Endothelial cell (in vitro differentiated cells): Measurements from ENCODE around the gene NOC2L. TPM values are rescaled to one million over a fixed set of nuclear protein-coding genes. Genes with fewer than 3 reads are reported as not detected.
A peak's percentile ranks its signal among the peaks of the same experiment; 100 is the strongest.
"Not testable (repeated sequence)": the region's sequence is repeated elsewhere in the genome, so short reads cannot be mapped to it uniquely, and the experiment has no call there.

ENCODE experiments used
- DNase-seq: peaks from one replicate; pipeline ENCODE4 v3.0.0; 2021; ENCODE audit warnings: low spot score
- H3K27ac Mint-ChIP-seq: one replicate; pipeline ENCODE4 v1.8.0; 2021; ENCODE audit warnings: mixed read lengths, inconsistent platforms; ENCODE audit not compliant: unreplicated experiment
- H3K27me3 Mint-ChIP-seq: one replicate; pipeline ENCODE4 v1.8.0; 2021; ENCODE audit warnings: mild to moderate bottlenecking, moderate library complexity, mixed read lengths, inconsistent platforms; ENCODE audit not compliant: unreplicated experiment
- H3K36me3 Mint-ChIP-seq: one replicate; pipeline ENCODE4 v1.8.0; 2021; ENCODE audit warnings: mild to moderate bottlenecking, low read depth, mixed read lengths, inconsistent platforms; ENCODE audit not compliant: unreplicated experiment
- H3K4me1 Mint-ChIP-seq: one replicate; pipeline ENCODE4 v1.8.0; 2021; ENCODE audit warnings: mild to moderate bottlenecking, mixed read lengths, inconsistent platforms; ENCODE audit not compliant: unreplicated experiment
- H3K4me3 Mint-ChIP-seq: one replicate; pipeline ENCODE4 v1.8.0; 2021; ENCODE audit warnings: mild to moderate bottlenecking, mixed read lengths, inconsistent platforms; ENCODE audit not compliant: unreplicated experiment
- H3K9me3 Mint-ChIP-seq: one replicate; pipeline ENCODE4 v1.8.0; 2021; ENCODE audit warnings: mixed read lengths, inconsistent platforms; ENCODE audit not compliant: unreplicated experiment
- CTCF ChIP-seq: fragments of 200-600 bp; sonication (generic); IDR thresholded peaks from one replicate; pipeline ENCODE4 v1.5.0; 2021; ENCODE audit warnings: antibody characterized with exemption; ENCODE audit not compliant: unreplicated experiment
- total RNA-seq: library from RNA; stranded (reverse); fragmentation: NEBNext Ultra II Directional; extraction: Animal tissue kit (Norgen Biotek cat#: 25700); gene quantifications from one replicate; pipeline ENCODE4 v1.2.1, GENCODE V29; 2021; ENCODE audit not compliant: unreplicated experiment

NOC2L gene
- total RNA-seq, 1 donor from 2014 or later: 56.5 TPM

- DNase-seq: no peak
- H3K27me3 Mint-ChIP-seq: peaks cover 11% of the 10 kb centered on the region
- H3K27ac Mint-ChIP-seq: no peak overlapping the region
- H3K4me3 Mint-ChIP-seq: no peak overlapping the region
- H3K9me3 Mint-ChIP-seq: no peaks in the 10 kb centered on the region
- TF ChIP-seq CTCF: no peak
- no peaks in the 10 kb centered on the region for H3K4me1 Mint-ChIP-seq
- peaks cover 36% of the 10 kb centered on the region for H3K36me3 Mint-ChIP-seq
Measured at GRCh38 chr1:947958-948357, 11.1 kb downstream of the NOC2L start.

GRCh38 chr1:946811-947210 lies 12.2 kb downstream of the NOC2L start:
- not testable (repeated sequence) for DNase-seq, H3K9me3 Mint-ChIP-seq, H3K4me3 Mint-ChIP-seq, H3K4me1 Mint-ChIP-seq, H3K27ac Mint-ChIP-seq
- Mint-ChIP-seq H3K27me3 (peaks cover 11% of the 10 kb centered on the region), H3K36me3 (peaks cover 36% of the 10 kb centered on the region)

GRCh38 chr1:945688-946556 lies 13.1 kb downstream of the NOC2L start:
- H3K27ac Mint-ChIP-seq: peak overlapping the region; percentile 36
- H3K27me3 Mint-ChIP-seq: peaks cover 6% of the 10 kb centered on the region
- no peaks in the 10 kb centered on the region for H3K9me3 Mint-ChIP-seq
- H3K4me1 Mint-ChIP-seq: no peaks in the 10 kb centered on the region
- H3K36me3 Mint-ChIP-seq: peaks cover 30% of the 10 kb centered on the region
- DNase-seq: no peak
- TF ChIP-seq CTCF: no peak
- no peak overlapping the region for H3K4me3 Mint-ChIP-seq

GRCh38 chr1:944341-945325 lies 14.4 kb downstream of the NOC2L start:
- Mint-ChIP-seq H3K4me1 (no peaks in the 10 kb centered on the region), H3K27ac (no peak overlapping the region), H3K27me3 (peaks cover 10% of the 10 kb centered on the region)

More at GRCh38 chr1:944341-945325, 14.4 kb downstream of the NOC2L start:
- Mint-ChIP-seq H3K9me3 (no peaks in the 10 kb centered on the region), H3K4me3 (no peak overlapping the region), H3K36me3 (peaks cover 17% of the 10 kb centered on the region)
- DNase-seq: no peak
- no peak for TF ChIP-seq CTCF
